Measurements from ENCODE around the gene EIF2B2. TPM values are rescaled to one million over a fixed set of nuclear protein-coding genes. Genes with fewer than 3 reads are reported as not detected.

The EIF2B2 gene
- total RNA-seq, 1 donor from 2014 or later: 38.4 TPM

- no peaks in the 10 kb centered on the region for H3K4me1 Mint-ChIP-seq (ENCODE audit: low read depth)
- no peak for DNase-seq (ENCODE audit: low spot score)
- no peak overlapping the region for H3K4me3 Mint-ChIP-seq (ENCODE audit: unreplicated experiment)
- no peaks in the 10 kb centered on the region for H3K36me3 Mint-ChIP-seq (ENCODE audit: low read depth)
- no peaks in the 10 kb centered on the region for H3K9me3 Mint-ChIP-seq (ENCODE audit: low read depth)
- TF ChIP-seq, protein P1, sequence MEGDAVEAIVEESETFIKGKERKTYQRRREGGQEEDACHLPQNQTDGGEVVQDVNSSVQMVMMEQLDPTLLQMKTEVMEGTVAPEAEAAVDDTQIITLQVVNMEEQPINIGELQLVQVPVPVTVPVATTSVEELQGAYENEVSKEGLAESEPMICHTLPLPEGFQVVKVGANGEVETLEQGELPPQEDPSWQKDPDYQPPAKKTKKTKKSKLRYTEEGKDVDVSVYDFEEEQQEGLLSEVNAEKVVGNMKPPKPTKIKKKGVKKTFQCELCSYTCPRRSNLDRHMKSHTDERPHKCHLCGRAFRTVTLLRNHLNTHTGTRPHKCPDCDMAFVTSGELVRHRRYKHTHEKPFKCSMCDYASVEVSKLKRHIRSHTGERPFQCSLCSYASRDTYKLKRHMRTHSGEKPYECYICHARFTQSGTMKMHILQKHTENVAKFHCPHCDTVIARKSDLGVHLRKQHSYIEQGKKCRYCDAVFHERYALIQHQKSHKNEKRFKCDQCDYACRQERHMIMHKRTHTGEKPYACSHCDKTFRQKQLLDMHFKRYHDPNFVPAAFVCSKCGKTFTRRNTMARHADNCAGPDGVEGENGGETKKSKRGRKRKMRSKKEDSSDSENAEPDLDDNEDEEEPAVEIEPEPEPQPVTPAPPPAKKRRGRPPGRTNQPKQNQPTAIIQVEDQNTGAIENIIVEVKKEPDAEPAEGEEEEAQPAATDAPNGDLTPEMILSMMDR (IDR thresholded peaks at IDR 0.05): no peak
- no peak overlapping the region for H3K27ac Mint-ChIP-seq (ENCODE audit: unreplicated experiment)
- H3K27me3 Mint-ChIP-seq (ENCODE audit: low read depth): peaks cover 10% of the 10 kb centered on the region
Measured at GRCh38 chr14:74965486-74966153, 37.1 kb upstream of the EIF2B2 start.

GRCh38 chr14:74968811-74969210, 33.9 kb upstream of the EIF2B2 start:
- Mint-ChIP-seq H3K27me3 (ENCODE audit: low read depth) (peaks cover 3% of the 10 kb centered on the region), H3K4me1 (ENCODE audit: low read depth) (no peaks in the 10 kb centered on the region), H3K36me3 (ENCODE audit: low read depth) (no peaks in the 10 kb centered on the region), H3K4me3 (ENCODE audit: unreplicated experiment) (no peak overlapping the region), H3K27ac (ENCODE audit: unreplicated experiment) (no peak overlapping the region), H3K9me3 (ENCODE audit: low read depth) (no peaks in the 10 kb centered on the region)
- DNase-seq (ENCODE audit: low spot score): no peak
- TF ChIP-seq, protein P1 (IDR thresholded peaks at IDR 0.05): no peak

- no peak for DNase-seq (ENCODE audit: low spot score)
- Mint-ChIP-seq H3K4me3 (ENCODE audit: unreplicated experiment) (no peak overlapping the region), H3K27me3 (ENCODE audit: low read depth) (no peaks in the 10 kb centered on the region), H3K9me3 (ENCODE audit: low read depth) (no peaks in the 10 kb centered on the region), H3K36me3 (ENCODE audit: low read depth) (no peaks in the 10 kb centered on the region), H3K27ac (ENCODE audit: unreplicated experiment) (no peak overlapping the region), H3K4me1 (ENCODE audit: low read depth) (peaks cover 12% of the 10 kb centered on the region)
- TF ChIP-seq, protein P1 (IDR thresholded peaks at IDR 0.05): no peak
Measured at GRCh38 chr14:74973003-74973653, 29.6 kb upstream of the EIF2B2 start.

DNA sequence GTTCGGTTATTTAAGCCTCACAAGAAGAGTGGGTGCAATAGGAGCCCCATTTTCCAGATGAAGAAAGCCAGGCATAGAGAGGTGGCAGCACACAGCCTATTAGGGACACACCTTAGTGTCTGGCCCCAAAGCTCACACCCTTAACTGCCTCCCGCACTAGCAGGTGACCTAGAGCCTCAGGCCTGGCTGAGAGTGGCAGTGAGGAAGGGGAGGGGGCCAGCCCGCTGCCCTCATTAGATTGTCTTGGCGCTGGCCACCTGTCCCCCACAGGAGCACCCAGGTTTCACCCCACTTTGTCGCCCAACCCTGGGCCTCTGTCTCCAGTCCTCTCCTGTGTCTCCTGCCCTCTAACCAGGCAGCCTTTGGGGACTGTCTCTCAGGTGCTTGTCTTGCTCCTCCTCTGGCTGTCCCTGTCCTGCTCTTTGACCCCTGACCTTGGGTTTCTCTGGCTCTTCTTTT, 28.8 kb upstream of the EIF2B2 start:
- no peak for DNase-seq (ENCODE audit: low spot score)
- Mint-ChIP-seq H3K9me3 (ENCODE audit: low read depth) (no peaks in the 10 kb centered on the region), H3K4me1 (ENCODE audit: low read depth) (peaks cover 20% of the 10 kb centered on the region), H3K36me3 (ENCODE audit: low read depth) (no peaks in the 10 kb centered on the region), H3K27ac (ENCODE audit: unreplicated experiment) (no peak overlapping the region), H3K4me3 (ENCODE audit: unreplicated experiment) (no peak overlapping the region), H3K27me3 (ENCODE audit: low read depth) (no peaks in the 10 kb centered on the region)
- TF ChIP-seq, protein P1 (IDR thresholded peaks at IDR 0.05): no peak

- Mint-ChIP-seq H3K4me3 (ENCODE audit: unreplicated experiment) (no peak overlapping the region), H3K36me3 (ENCODE audit: low read depth) (no peaks in the 10 kb centered on the region), H3K27me3 (ENCODE audit: low read depth) (no peaks in the 10 kb centered on the region), H3K27ac (ENCODE audit: unreplicated experiment) (no peak overlapping the region), H3K4me1 (ENCODE audit: low read depth) (peaks cover 26% of the 10 kb centered on the region), H3K9me3 (ENCODE audit: low read depth) (no peaks in the 10 kb centered on the region)
- no peak for DNase-seq (ENCODE audit: low spot score)
- TF ChIP-seq, protein P1 (IDR thresholded peaks at IDR 0.05): no peak
Measured at GRCh38 chr14:74974364-74975058, 28.2 kb upstream of the EIF2B2 start.
